Fibroblast of skin of left quadriceps (primary cell): ENCODE measurements around the gene MYD88.

ENCODE experiments used
- DNase-seq, 2 experiments: peaks; one replicate each; pipeline ENCODE4 v3.0.0-alpha.2; 2013; ENCODE audit warnings: low read depth in 2 of 2

MYD88 gene

GRCh38 chr3:38112378-38112761, 26.1 kb upstream of the MYD88 start:
- no peak for DNase-seq

GRCh38 chr3:38114052-38114874, 24.2 kb upstream of the MYD88 start:
- DNase-seq: no peak

- no peak for DNase-seq
Measured at GRCh38 chr3:38114875-38115644, 23.4 kb upstream of the MYD88 start.

- no peak for DNase-seq
Measured at GRCh38 chr3:38115645-38116427, 22.6 kb upstream of the MYD88 start.

- DNase-seq: no peak
Measured at GRCh38 chr3:38116471-38117162, 21.8 kb upstream of the MYD88 start.

GRCh38 chr3:38117163-38117716, 21.2 kb upstream of the MYD88 start:
- no peak for DNase-seq

GRCh38 chr3:38117748-38118420, 20.6 kb upstream of the MYD88 start:
- peak in 1 of 2 experiments; percentile 18 for DNase-seq

GRCh38 chr3:38118421-38119247, 19.8 kb upstream of the MYD88 start:
- DNase-seq: no peak

GRCh38 chr3:38119248-38119544, 19.3 kb upstream of the MYD88 start:
- no peak for DNase-seq

- no peak for DNase-seq
Measured at GRCh38 chr3:38119821-38120692, 18.4 kb upstream of the MYD88 start.

- no peak for DNase-seq
Measured at GRCh38 chr3:38120693-38121450, 17.6 kb upstream of the MYD88 start.

- no peak for DNase-seq
Measured at GRCh38 chr3:38121451-38121831, 17.0 kb upstream of the MYD88 start.

GRCh38 chr3:38121832-38122461, 16.5 kb upstream of the MYD88 start:
- no peak for DNase-seq

GRCh38 chr3:38122712-38123290, 15.7 kb upstream of the MYD88 start:
- no peak for DNase-seq

GRCh38 chr3:38124324-38125122, 13.9 kb upstream of the MYD88 start:
- DNase-seq: no peak

- no peak for DNase-seq
Measured at GRCh38 chr3:38125305-38126120, 12.9 kb upstream of the MYD88 start.
